H1 (cell line): ENCODE results near the gene RYR3. TPM values are rescaled to one million over a fixed set of nuclear protein-coding genes. Genes with fewer than 3 reads are reported as not detected.

Experiments
- CTCF ChIA-PET: fragments of 300-600 bp; sonication (Branson Sonifier 250); formaldehyde crosslinking; loops from one replicate; lab custom pipeline; 2021; ENCODE audit not compliant: partially characterized antibody; lab: Charles Lee
- POLR2A ChIA-PET: fragments of 300-600 bp; sonication (Branson Sonifier 250); formaldehyde crosslinking; loops from one replicate; lab custom pipeline; 2021; ENCODE audit warnings: inconsistent platforms; ENCODE audit not compliant: partially characterized antibody; lab: Charles Lee
- DNase-seq, 2 experiments: peaks; one replicate each; pipeline versions ENCODE4 v3.0.0 to v3.0.0-alpha.2; 2010 to 2022; ENCODE audit warnings: low spot score in 2 of 2, low read depth in 1 of 2, mixed read lengths in 1 of 2
- FAIRE-seq: peaks from 2 replicates; lab custom pipeline; 2011; peaks lifted over from hg19 to GRCh38; lab: Jason Lieb, UNC
- H2AFZ ChIP-seq: 2 replicates; pipeline ENCODE4 v1.8.1; 2012; ENCODE audit warnings: low read length, inconsistent platforms
- H2AK5ac ChIP-seq: 2 replicates; pipeline ENCODE4 v1.6.1; 2013; ENCODE audit warnings: low read depth, low read length
- H2BK120ac ChIP-seq: replicated peaks from 2 replicates; pipeline ENCODE3; 2013; ENCODE audit warnings: low read depth, low read length, inconsistent platforms
- H2BK12ac ChIP-seq: 2 replicates; pipeline ENCODE4 v1.6.1; 2013; ENCODE audit warnings: low read depth, low read length
- H2BK15ac ChIP-seq: 2 replicates; pipeline ENCODE4 v1.6.1; 2013; ENCODE audit warnings: low read length
- H2BK20ac ChIP-seq: 2 replicates; pipeline ENCODE4 v1.6.1; 2013; ENCODE audit warnings: low read length
- H2BK5ac ChIP-seq: 2 replicates; pipeline ENCODE4 v1.6.1; 2013; ENCODE audit warnings: low read depth, low read length
- H3K14ac ChIP-seq: 2 replicates; pipeline ENCODE4 v1.6.1; 2013; ENCODE audit warnings: inconsistent platforms; ENCODE audit not compliant: insufficient read length
- H3K18ac ChIP-seq: 2 replicates; pipeline ENCODE4 v1.6.1; 2013; ENCODE audit warnings: low read length; ENCODE audit errors: extremely low read depth
- H3K23ac ChIP-seq: 2 replicates; pipeline ENCODE4 v1.6.1; 2013; ENCODE audit warnings: inconsistent platforms; ENCODE audit not compliant: insufficient read length
- H3K23me2 ChIP-seq: 2 replicates; pipeline ENCODE4 v1.6.1; 2013; ENCODE audit warnings: low read depth, low read length
- H3K27ac ChIP-seq: 2 replicates; pipeline ENCODE4 v1.6.1; 2011; ENCODE audit warnings: low read depth, low read length, inconsistent platforms
- H3K27me3 ChIP-seq, 4 experiments: replicated peaks in 1 of 4; 1 replicate in 1 of 4; 2 replicates in 3 of 4; pipeline versions ENCODE4 v1.6.1 to v1.8.1; 2011 to 2013; ENCODE audit warnings: low read length in 3 of 4, mild to moderate bottlenecking in 3 of 4, inconsistent platforms in 2 of 4, mixed read lengths in 2 of 4, moderate library complexity in 1 of 4; ENCODE audit not compliant: control insufficient read depth in 3 of 4, insufficient read depth in 3 of 4; ENCODE audit errors: extremely low read depth in 1 of 4
- H3K36me3 ChIP-seq, 4 experiments: 2 replicates each; pipeline versions ENCODE4 v1.6.1 to v1.8.1; 2011 to 2013; ENCODE audit warnings: mild to moderate bottlenecking in 4 of 4, low read length in 3 of 4, moderate library complexity in 2 of 4, control low read depth in 1 of 4, inconsistent platforms in 1 of 4; ENCODE audit not compliant: insufficient read depth in 4 of 4, control insufficient read depth in 2 of 4
- H3K4ac ChIP-seq: replicated peaks from 2 replicates; pipeline ENCODE3; 2013; ENCODE audit warnings: low read length, low read depth, mixed read lengths, inconsistent platforms; ENCODE audit not compliant: insufficient read length
- H3K4me1 ChIP-seq, 4 experiments: replicated peaks in 1 of 4; 1 replicate in 1 of 4; 2 replicates in 3 of 4; pipeline versions ENCODE4 v1.6.1 to v1.8.1; 2011 to 2013; ENCODE audit warnings: low read length in 3 of 4, inconsistent platforms in 2 of 4, mixed read lengths in 1 of 4; ENCODE audit not compliant: insufficient read depth in 4 of 4, control insufficient read depth in 3 of 4
- H3K4me2 ChIP-seq, 2 experiments: 2 replicates each; pipeline versions ENCODE4 v1.6.1 to v1.8.1; 2011 to 2013; ENCODE audit warnings: low read depth in 2 of 2, low read length in 2 of 2, control low read depth in 1 of 2, inconsistent platforms in 1 of 2, mild to moderate bottlenecking in 1 of 2; ENCODE audit not compliant: insufficient read depth in 1 of 2
- H3K4me3 ChIP-seq, 4 experiments: fragments of 200-600, 300-600 bp in 1 of 4; sonication (generic), shearing (Covaris generic), sonication (Bioruptor Twin) in 1 of 4; 2 replicates each; pipeline versions ENCODE4 v1.5.1 to v1.8.1; 2011 to 2016; ENCODE audit warnings: low read length in 4 of 4, low read depth in 3 of 4, control low read depth in 2 of 4, inconsistent platforms in 2 of 4, mild to moderate bottlenecking in 2 of 4, mixed read lengths in 1 of 4, moderate library complexity in 1 of 4; ENCODE audit not compliant: insufficient read depth in 2 of 4; ENCODE audit errors: extremely low read depth in 1 of 4
- H3K56ac ChIP-seq: replicated peaks from 2 replicates; pipeline ENCODE3; 2013; ENCODE audit warnings: low read depth, mild to moderate bottlenecking, mixed read lengths, low read length, inconsistent platforms; ENCODE audit not compliant: insufficient read length
- H3K79me1 ChIP-seq: 2 replicates; pipeline ENCODE4 v1.6.1; 2013; ENCODE audit warnings: low read depth, low read length, control low read depth
- H3K79me2 ChIP-seq, 2 experiments: 2 replicates each; pipeline versions ENCODE4 v1.6.1 to v1.8.1; 2012 to 2013; ENCODE audit warnings: low read length in 2 of 2, mild to moderate bottlenecking in 2 of 2, inconsistent platforms in 1 of 2; ENCODE audit not compliant: insufficient read depth in 2 of 2, control insufficient read depth in 1 of 2
- H3K9ac ChIP-seq, 4 experiments: replicated peaks in 1 of 4; 1 replicate in 1 of 4; 2 replicates in 3 of 4; pipeline versions ENCODE4 v1.6.1 to v1.8.1; 2011 to 2013; ENCODE audit warnings: low read depth in 3 of 4, low read length in 3 of 4, control low read depth in 2 of 4, mild to moderate bottlenecking in 2 of 4, moderate library complexity in 2 of 4, inconsistent platforms in 1 of 4; ENCODE audit errors: extremely low read depth in 1 of 4
- H3K9me3 ChIP-seq, 2 experiments: 2 replicates each; pipeline versions ENCODE4 v1.6.1 to v1.8.1; 2012 to 2013; ENCODE audit warnings: mild to moderate bottlenecking in 2 of 2, moderate library complexity in 2 of 2, control low read depth in 1 of 2, inconsistent platforms in 1 of 2, low read depth in 1 of 2, low read length in 1 of 2, mixed read lengths in 1 of 2; ENCODE audit not compliant: insufficient read depth in 2 of 2
- H4K20me1 ChIP-seq, 2 experiments: replicated peaks in 1 of 2; 2 replicates each; pipeline versions ENCODE3 to v1.8.1; 2011 to 2013; ENCODE audit warnings: inconsistent platforms in 2 of 2, low read length in 2 of 2, mild to moderate bottlenecking in 1 of 2; ENCODE audit not compliant: insufficient read depth in 2 of 2, control insufficient read depth in 1 of 2
- H4K5ac ChIP-seq: 2 replicates; pipeline ENCODE4 v1.6.1; 2013; ENCODE audit warnings: low read length, low read depth, mixed read lengths, inconsistent platforms; ENCODE audit not compliant: insufficient read length
- H4K8ac ChIP-seq: 2 replicates; pipeline ENCODE4 v1.8.0; 2013; ENCODE audit warnings: mild to moderate bottlenecking, moderate library complexity, low read length, inconsistent platforms; ENCODE audit not compliant: insufficient read depth; ENCODE audit errors: extremely low read depth
- H4K91ac ChIP-seq: replicated peaks from 2 replicates; pipeline ENCODE3; 2013; ENCODE audit warnings: low read length, mixed read lengths, inconsistent platforms; ENCODE audit not compliant: insufficient read length
- BACH1 ChIP-seq: IDR thresholded peaks from 2 replicates; pipeline ENCODE4 v1.6.1; 2012; ENCODE audit warnings: low read length, improper control_type of control experiment
- BRCA1 ChIP-seq: IDR thresholded peaks from 2 replicates; pipeline ENCODE4 v1.6.1; 2012; ENCODE audit warnings: low read depth, low read length, improper control_type of control experiment
- CBX5 ChIP-seq: fragments of 300-800, 300-1000 bp; sonication (generic); IDR thresholded peaks from 2 replicates; pipeline ENCODE4 v1.7.1; 2016; ENCODE audit warnings: antibody characterized with exemption, low read length, low read depth
- CEBPB ChIP-seq: IDR thresholded peaks from 2 replicates; pipeline ENCODE4 v1.6.1; 2012; ENCODE audit warnings: low read depth, low read length
- CHD1 ChIP-seq: IDR thresholded peaks from 2 replicates; pipeline ENCODE4 v1.6.1; 2012; ENCODE audit warnings: low read depth, low read length, improper control_type of control experiment
- EP300 ChIP-seq, 2 experiments: IDR thresholded peaks; 1 replicate in 1 of 2; 2 replicates in 1 of 2; pipeline ENCODE4 v1.6.1; 2011 to 2012; ENCODE audit warnings: low read depth in 2 of 2, low read length in 2 of 2, mild to moderate bottlenecking in 2 of 2, borderline replicate concordance in 1 of 2, inconsistent platforms in 1 of 2, moderate library complexity in 1 of 2
- GABPA ChIP-seq: IDR thresholded peaks from 2 replicates; pipeline ENCODE4 v1.6.1; 2011; ENCODE audit warnings: mild to moderate bottlenecking, low read length, moderate library complexity, borderline replicate concordance; ENCODE audit not compliant: insufficient read depth
- POU5F1 ChIP-seq: IDR thresholded peaks from 2 replicates; pipeline ENCODE4 v1.6.1; 2011; ENCODE audit warnings: low read depth, mild to moderate bottlenecking, low read length, moderate library complexity
- RAD21 ChIP-seq, 2 experiments: IDR thresholded peaks in 1 of 2; conservative IDR thresholded peaks in 1 of 2; 2 replicates each; pipeline ENCODE4 v1.6.1; 2011; ENCODE audit warnings: low read depth in 2 of 2, low read length in 2 of 2, improper control_type of control experiment in 1 of 2, inconsistent platforms in 1 of 2, mild to moderate bottlenecking in 1 of 2, moderate library complexity in 1 of 2
- RFX5 ChIP-seq: IDR thresholded peaks from 2 replicates; pipeline ENCODE4 v1.6.1; 2011; ENCODE audit warnings: low read depth, low read length, improper control_type of control experiment, borderline replicate concordance
- SIX5 ChIP-seq: IDR thresholded peaks from 2 replicates; pipeline ENCODE4 v1.6.1; 2011; ENCODE audit warnings: mild to moderate bottlenecking, low read depth, low read length
- SUZ12 ChIP-seq: fragments of 200-600 bp; sonication (generic); IDR thresholded peaks from 2 replicates; pipeline ENCODE4 v1.6.1; 2012; ENCODE audit warnings: mild to moderate bottlenecking, inconsistent platforms, low read length, moderate library complexity, mixed read lengths
- TCF12 ChIP-seq: IDR thresholded peaks from 2 replicates; pipeline ENCODE4 v1.6.1; 2011; ENCODE audit warnings: low read depth, mild to moderate bottlenecking, low read length
- WGBS, 2 experiments: shearing (Covaris generic) in 1 of 2; methylation state at CpG; one replicate each; pipeline versions ENCODE4 v1.1.6 to v1.1.7; 2013 to 2015; ENCODE audit warnings: low lambda C conversion rate in 2 of 2, mixed read lengths in 2 of 2, inconsistent platforms in 1 of 2, low coverage in 1 of 2, missing lambda C conversion rate in 1 of 2; ENCODE audit not compliant: insufficient replicate concordance in 2 of 2, insufficient coverage in 1 of 2, insufficient read length in 1 of 2; ENCODE audit errors: extremely low coverage in 1 of 2, missing lambda C conversion rate in 1 of 2; 5-methylcytosine and 5-hydroxymethylcytosine counted together
- polyA plus RNA-seq, 7 experiments: library from polyadenylated mRNA; depleted of rRNA in 3 of 7; stranded (reverse) in 5 of 7; unstranded in 2 of 7; fragments of >200 nt in 5 of 7; fragments of 200-250 nt in 2 of 7; gene quantifications; 1 replicate in 5 of 7; 2 replicates in 1 of 7; 4 replicates in 1 of 7; pipeline versions ENCODE4 v1.2.1 to v1.2.3, GENCODE V29; 2011 to 2013; ENCODE audit warnings: missing spikeins in 2 of 7, mixed read lengths in 2 of 7
- total RNA-seq: library from RNA; stranded (reverse); fragmentation: NEBNext Ultra II Directional; extraction: Animal tissue kit (Norgen Biotek cat#: 25700); gene quantifications from 2 replicates; pipeline ENCODE4 v1.2.1, GENCODE V29; 2021
- TF ChIP-seq, protein P1 (sequence below): IDR thresholded peaks from 2 replicates; pipeline ENCODE4 v1.6.1; 2011; ENCODE audit warnings: low read length, improper control_type of control experiment

The RYR3 gene
- total and polyA plus RNA-seq, 2 of the 8 experiments (the other 6 are each of a cell fraction or from before 2014, with no cell fraction given) = 0.33 to 3.4 TPM

DNA sequence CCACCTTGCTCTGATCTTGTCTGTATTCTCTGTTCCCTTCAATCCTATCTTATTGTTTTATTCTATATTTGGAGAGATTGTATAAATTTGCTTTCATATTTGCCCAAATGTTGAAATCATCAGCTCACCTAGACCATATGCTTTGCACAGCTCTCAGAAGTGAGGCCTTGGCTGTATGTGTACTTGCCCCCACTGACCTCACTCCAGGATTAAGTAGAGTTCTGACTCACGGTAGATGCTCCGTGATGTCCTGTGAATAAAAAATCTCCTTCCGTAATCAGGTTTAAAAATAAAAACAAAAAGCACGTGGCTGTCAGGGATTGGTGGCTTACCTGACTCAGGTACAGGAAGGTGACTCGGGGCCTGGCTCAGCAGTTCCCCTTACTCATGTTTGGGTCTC is 162.2 kb downstream of the RYR3 start:
- H3K4ac ChIP-seq = no peak overlapping the region
- H2BK12ac ChIP-seq = no peak overlapping the region
- H4K5ac ChIP-seq = no peak overlapping the region
- no peaks in the 10 kb centered on the region for H3K23me2 ChIP-seq
- no peak overlapping the region for H2BK20ac ChIP-seq
- no peak overlapping the region for H3K4me3 ChIP-seq
- no peak overlapping the region for H2BK120ac ChIP-seq
- no peak overlapping the region for H3K27ac ChIP-seq
- ChIA-PET POLR2A (no interaction called here), CTCF (no interaction called here)
- peaks cover 4 to 10% of the 10 kb centered on the region in 2 experiments; a peak in 3 of 4 replicates for H3K9me3 ChIP-seq
- H4K8ac ChIP-seq = no peak overlapping the region
- no peak overlapping the region for H3K18ac ChIP-seq
- no peak overlapping the region for H4K91ac ChIP-seq
- no peak overlapping the region for H3K4me2 ChIP-seq
- H2BK15ac ChIP-seq = no peak overlapping the region
- H3K27me3 ChIP-seq = peaks cover 0 to 7% (median 2%) of the 10 kb centered on the region in 4 experiments; a peak in 3 of 7 replicates
- peaks cover 0 to 3% (median 0%) of the 10 kb centered on the region in 4 experiments; a peak in 1 of 7 replicates for H3K4me1 ChIP-seq
- DNase-seq (no peak), FAIRE-seq (no peak)
- H2BK5ac ChIP-seq = no peak overlapping the region
- no peak overlapping the region for H2AFZ ChIP-seq
- H4K20me1 ChIP-seq = no peaks in the 10 kb centered on the region
- H3K36me3 ChIP-seq = no peaks in the 10 kb centered on the region
- H3K9ac ChIP-seq = no peak overlapping the region
- H3K56ac ChIP-seq = no peak overlapping the region
- no peak overlapping the region for H3K23ac ChIP-seq
- no peak overlapping the region for H3K14ac ChIP-seq
- 96% methylated on average over 5 of the region's 5 CpGs; no CpG with 5 or more reads in 1 of the 2 experiments for WGBS, 2 experiments
- H3K79me1 ChIP-seq = no peaks in the 10 kb centered on the region
- no peak overlapping the region for H2AK5ac ChIP-seq
- H3K79me2 ChIP-seq = no peaks in the 10 kb centered on the region
- TF ChIP-seq EP300 (IDR thresholded peaks at IDR 0.05; ENCODE audit: borderline replicate concordance in 1 of 2, low read depth in 2 of 2, low read length in 2 of 2) = no peak
- TF ChIP-seq GABPA = no peak
- TF ChIP-seq CHD1 = no peak
- TF ChIP-seq SIX5 = no peak
- no peak for TF ChIP-seq BACH1
- TF ChIP-seq, protein P1, sequence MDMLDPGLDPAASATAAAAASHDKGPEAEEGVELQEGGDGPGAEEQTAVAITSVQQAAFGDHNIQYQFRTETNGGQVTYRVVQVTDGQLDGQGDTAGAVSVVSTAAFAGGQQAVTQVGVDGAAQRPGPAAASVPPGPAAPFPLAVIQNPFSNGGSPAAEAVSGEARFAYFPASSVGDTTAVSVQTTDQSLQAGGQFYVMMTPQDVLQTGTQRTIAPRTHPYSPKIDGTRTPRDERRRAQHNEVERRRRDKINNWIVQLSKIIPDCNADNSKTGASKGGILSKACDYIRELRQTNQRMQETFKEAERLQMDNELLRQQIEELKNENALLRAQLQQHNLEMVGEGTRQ = no peak
- no peak for TF ChIP-seq BRCA1
- no peak for TF ChIP-seq SUZ12
- no peak for TF ChIP-seq CEBPB
- TF ChIP-seq RAD21 (IDR thresholded peaks at IDR 0.05 in 1 of 2, conservative IDR thresholded peaks at IDR 0.05 in 1 of 2; ENCODE audit: low read depth in 2 of 2, low read length in 2 of 2) = no peak
- TF ChIP-seq RFX5 = no peak
- TF ChIP-seq TCF12 = no peak
- TF ChIP-seq POU5F1 = no peak
- TF ChIP-seq CBX5 = no peak
